HepG2 (cell line): ENCODE data around the gene HECA.

Experiments
- CTCF ChIP-seq: sonication (generic); formaldehyde crosslinking; IDR thresholded peaks from 2 replicates; pipeline ENCODE4 v1.5.0; 2020; ENCODE audit warnings: mild to moderate bottlenecking, missing genetic modification reagents, moderate library complexity
- KLF9 ChIP-seq: IDR thresholded peaks from 2 replicates; pipeline ENCODE4 v1.6.1; 2016; ENCODE audit warnings: low read depth
- RFXAP ChIP-seq: sonication (generic); formaldehyde crosslinking; IDR thresholded peaks from 2 replicates; pipeline ENCODE4 v1.4.0; 2020; ENCODE audit warnings: missing genetic modification reagents, borderline replicate concordance
- TFAP4 ChIP-seq: sonication (generic); IDR thresholded peaks from 2 replicates; pipeline ENCODE4 v1.6.1; 2016; ENCODE audit warnings: low read depth, borderline replicate concordance
- ZFP36 ChIP-seq: fragments of 150-350 bp; IDR thresholded peaks from 2 replicates; pipeline ENCODE4 v1.6.1; 2018; ENCODE audit warnings: borderline replicate concordance, low read length, low read depth; ENCODE audit not compliant: partially characterized antibody
- ZNF318 ChIP-seq: sonication (generic); formaldehyde crosslinking; IDR thresholded peaks from 2 replicates; pipeline ENCODE4 v1.4.0; 2020; ENCODE audit warnings: mild to moderate bottlenecking, missing genetic modification reagents

- TF ChIP-seq KLF9 (CRISPR knock-in tag), result no peak
- no peak for TF ChIP-seq CTCF
- no peak for TF ChIP-seq RFXAP (CRISPR knock-in tag)
- TF ChIP-seq TFAP4, result no peak
- no peak for TF ChIP-seq ZNF318
- TF ChIP-seq ZFP36, result no peak
These were observed 22.7 kb upstream of the HECA start for GRCh38 chr6:139112146-139112545.
